HepG2 (cell line): ENCODE measurements around the gene TWIST2.

Experiments used
- NFE2L2 ChIP-seq: fragments of 150-350 bp; IDR thresholded peaks from 2 replicates; pipeline ENCODE4 v1.6.1; 2014; ENCODE audit warnings: low read length
- PHF8 ChIP-seq: sonication (generic); formaldehyde crosslinking; IDR thresholded peaks from 2 replicates; pipeline ENCODE4 v1.5.0; 2020; ENCODE audit warnings: missing genetic modification reagents
- SRSF9 ChIP-seq: fragments of 200-400 bp; formaldehyde crosslinking; IDR thresholded peaks from 2 replicates; pipeline ENCODE4 v1.6.1; 2018; ENCODE audit warnings: borderline replicate concordance, mild to moderate bottlenecking, low read depth, low read length; ENCODE audit not compliant: insufficient read depth, poor library complexity, severe bottlenecking
- ZNF383 ChIP-seq: sonication (generic); formaldehyde crosslinking; IDR thresholded peaks from 2 replicates; pipeline ENCODE4 v1.4.0; 2020; ENCODE audit warnings: missing genetic modification reagents, mild to moderate bottlenecking, borderline replicate concordance
- ZNF660 ChIP-seq: sonication (generic); formaldehyde crosslinking; IDR thresholded peaks from 2 replicates; pipeline ENCODE4 v1.5.1; 2020; ENCODE audit warnings: mild to moderate bottlenecking, low read depth, missing genetic modification reagents, borderline replicate concordance
- TF ChIP-seq, protein P1 (sequence below), 2 experiments: IDR thresholded peaks; 2 replicates each; pipeline ENCODE4 v1.6.1; 2011 to 2012; ENCODE audit warnings: low read length in 2 of 2, borderline replicate concordance in 1 of 2, low read depth in 1 of 2, mild to moderate bottlenecking in 1 of 2, moderate library complexity in 1 of 2
- TF ChIP-seq, protein P2 (sequence below): sonication (generic); formaldehyde crosslinking; IDR thresholded peaks from 2 replicates; pipeline ENCODE4 v1.4.0; 2020; ENCODE audit warnings: missing genetic modification reagents
- TF ChIP-seq, protein P3 (sequence below): sonication (generic); formaldehyde crosslinking; IDR thresholded peaks from 2 replicates; pipeline ENCODE4 v1.5.1; 2020; ENCODE audit warnings: missing genetic modification reagents, mild to moderate bottlenecking, borderline replicate concordance

DNA sequence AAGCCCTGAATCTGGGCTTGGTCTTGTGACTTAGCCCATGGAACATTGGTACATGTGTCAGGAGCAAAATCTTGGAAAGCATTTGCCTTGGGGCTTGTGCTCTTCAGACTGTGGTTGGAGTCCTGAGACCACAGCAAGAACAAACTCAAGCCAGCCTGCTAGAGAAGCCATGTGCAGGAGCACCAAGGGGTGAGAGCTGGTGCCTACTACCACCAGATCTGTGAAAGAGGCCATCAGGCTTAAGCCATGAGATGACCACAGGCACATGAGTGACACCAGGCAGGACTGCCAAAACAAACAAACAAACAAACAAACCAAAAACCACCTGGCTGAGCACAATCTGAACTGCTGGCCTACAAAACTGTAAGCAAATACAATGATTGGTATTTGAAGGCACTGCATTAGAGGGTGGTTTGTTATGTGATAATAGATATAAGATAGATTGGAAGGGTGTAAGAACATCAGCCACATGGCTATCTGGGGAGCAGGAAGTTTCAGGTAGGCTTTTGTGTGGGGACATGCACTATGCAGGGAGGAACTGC is 9.0 kb upstream of the TWIST2 start:
- no peak for TF ChIP-seq SRSF9
- no peak for TF ChIP-seq ZNF660 (CRISPR knock-in tag)
- TF ChIP-seq, protein P1, sequence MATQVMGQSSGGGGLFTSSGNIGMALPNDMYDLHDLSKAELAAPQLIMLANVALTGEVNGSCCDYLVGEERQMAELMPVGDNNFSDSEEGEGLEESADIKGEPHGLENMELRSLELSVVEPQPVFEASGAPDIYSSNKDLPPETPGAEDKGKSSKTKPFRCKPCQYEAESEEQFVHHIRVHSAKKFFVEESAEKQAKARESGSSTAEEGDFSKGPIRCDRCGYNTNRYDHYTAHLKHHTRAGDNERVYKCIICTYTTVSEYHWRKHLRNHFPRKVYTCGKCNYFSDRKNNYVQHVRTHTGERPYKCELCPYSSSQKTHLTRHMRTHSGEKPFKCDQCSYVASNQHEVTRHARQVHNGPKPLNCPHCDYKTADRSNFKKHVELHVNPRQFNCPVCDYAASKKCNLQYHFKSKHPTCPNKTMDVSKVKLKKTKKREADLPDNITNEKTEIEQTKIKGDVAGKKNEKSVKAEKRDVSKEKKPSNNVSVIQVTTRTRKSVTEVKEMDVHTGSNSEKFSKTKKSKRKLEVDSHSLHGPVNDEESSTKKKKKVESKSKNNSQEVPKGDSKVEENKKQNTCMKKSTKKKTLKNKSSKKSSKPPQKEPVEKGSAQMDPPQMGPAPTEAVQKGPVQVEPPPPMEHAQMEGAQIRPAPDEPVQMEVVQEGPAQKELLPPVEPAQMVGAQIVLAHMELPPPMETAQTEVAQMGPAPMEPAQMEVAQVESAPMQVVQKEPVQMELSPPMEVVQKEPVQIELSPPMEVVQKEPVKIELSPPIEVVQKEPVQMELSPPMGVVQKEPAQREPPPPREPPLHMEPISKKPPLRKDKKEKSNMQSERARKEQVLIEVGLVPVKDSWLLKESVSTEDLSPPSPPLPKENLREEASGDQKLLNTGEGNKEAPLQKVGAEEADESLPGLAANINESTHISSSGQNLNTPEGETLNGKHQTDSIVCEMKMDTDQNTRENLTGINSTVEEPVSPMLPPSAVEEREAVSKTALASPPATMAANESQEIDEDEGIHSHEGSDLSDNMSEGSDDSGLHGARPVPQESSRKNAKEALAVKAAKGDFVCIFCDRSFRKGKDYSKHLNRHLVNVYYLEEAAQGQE (IDR thresholded peaks at IDR 0.05; ENCODE audit: borderline replicate concordance in 1 of 2, low read depth in 1 of 2, low read length in 2 of 2) = no peak
- TF ChIP-seq, protein P2, sequence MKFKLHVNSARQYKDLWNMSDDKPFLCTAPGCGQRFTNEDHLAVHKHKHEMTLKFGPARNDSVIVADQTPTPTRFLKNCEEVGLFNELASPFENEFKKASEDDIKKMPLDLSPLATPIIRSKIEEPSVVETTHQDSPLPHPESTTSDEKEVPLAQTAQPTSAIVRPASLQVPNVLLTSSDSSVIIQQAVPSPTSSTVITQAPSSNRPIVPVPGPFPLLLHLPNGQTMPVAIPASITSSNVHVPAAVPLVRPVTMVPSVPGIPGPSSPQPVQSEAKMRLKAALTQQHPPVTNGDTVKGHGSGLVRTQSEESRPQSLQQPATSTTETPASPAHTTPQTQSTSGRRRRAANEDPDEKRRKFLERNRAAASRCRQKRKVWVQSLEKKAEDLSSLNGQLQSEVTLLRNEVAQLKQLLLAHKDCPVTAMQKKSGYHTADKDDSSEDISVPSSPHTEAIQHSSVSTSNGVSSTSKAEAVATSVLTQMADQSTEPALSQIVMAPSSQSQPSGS (CRISPR knock-in tag) = no peak
- TF ChIP-seq ZNF383 (CRISPR knock-in tag) = no peak
- no peak for TF ChIP-seq NFE2L2
- TF ChIP-seq, protein P3, sequence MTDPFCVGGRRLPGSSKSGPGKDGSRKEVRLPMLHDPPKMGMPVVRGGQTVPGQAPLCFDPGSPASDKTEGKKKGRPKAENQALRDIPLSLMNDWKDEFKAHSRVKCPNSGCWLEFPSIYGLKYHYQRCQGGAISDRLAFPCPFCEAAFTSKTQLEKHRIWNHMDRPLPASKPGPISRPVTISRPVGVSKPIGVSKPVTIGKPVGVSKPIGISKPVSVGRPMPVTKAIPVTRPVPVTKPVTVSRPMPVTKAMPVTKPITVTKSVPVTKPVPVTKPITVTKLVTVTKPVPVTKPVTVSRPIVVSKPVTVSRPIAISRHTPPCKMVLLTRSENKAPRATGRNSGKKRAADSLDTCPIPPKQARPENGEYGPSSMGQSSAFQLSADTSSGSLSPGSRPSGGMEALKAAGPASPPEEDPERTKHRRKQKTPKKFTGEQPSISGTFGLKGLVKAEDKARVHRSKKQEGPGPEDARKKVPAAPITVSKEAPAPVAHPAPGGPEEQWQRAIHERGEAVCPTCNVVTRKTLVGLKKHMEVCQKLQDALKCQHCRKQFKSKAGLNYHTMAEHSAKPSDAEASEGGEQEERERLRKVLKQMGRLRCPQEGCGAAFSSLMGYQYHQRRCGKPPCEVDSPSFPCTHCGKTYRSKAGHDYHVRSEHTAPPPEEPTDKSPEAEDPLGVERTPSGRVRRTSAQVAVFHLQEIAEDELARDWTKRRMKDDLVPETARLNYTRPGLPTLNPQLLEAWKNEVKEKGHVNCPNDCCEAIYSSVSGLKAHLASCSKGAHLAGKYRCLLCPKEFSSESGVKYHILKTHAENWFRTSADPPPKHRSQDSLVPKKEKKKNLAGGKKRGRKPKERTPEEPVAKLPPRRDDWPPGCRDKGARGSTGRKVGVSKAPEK (CRISPR knock-in tag) = no peak
- no peak for TF ChIP-seq PHF8
